PC-9 (cell line): ENCODE data around the gene ELAVL3. TPM values are rescaled to one million over a fixed set of nuclear protein-coding genes. Genes with fewer than 3 reads are reported as not detected.

Experiments
- BruUV-seq: library from RNA; stranded (reverse); fragments of 400-500 nt; replicated peaks from 2 replicates; lab custom pipeline; 2021; lab: Mats Ljungman, UMichigan
- CTCF ChIA-PET: fragments of 300-600 bp; sonication (Branson Sonifier 250); formaldehyde crosslinking; loops from one replicate; lab custom pipeline; 2022; ENCODE audit warnings: antibody characterized with exemption; lab: Charles Lee
- POLR2A ChIA-PET: fragments of 300-600 bp; sonication (Branson Sonifier 250); formaldehyde crosslinking; loops from one replicate; lab custom pipeline; 2022; ENCODE audit warnings: antibody characterized with exemption; ENCODE audit not compliant: unreplicated experiment; lab: Charles Lee
- DNase-seq, 2 experiments: peaks; one replicate each; pipeline versions ENCODE4 v3.0.0 to v3.0.0-alpha.2; 2015 to 2022; ENCODE audit warnings: mixed read lengths in 1 of 2
- H2AFZ ChIP-seq: fragments of 200-600 bp; sonication (generic); 2 replicates; pipeline ENCODE4 v1.8.1; 2017; ENCODE audit warnings: antibody characterized with exemption
- H3F3A ChIP-seq: fragments of 200-600 bp; sonication (generic); 2 replicates; pipeline ENCODE4 v1.8.1; 2017; ENCODE audit warnings: antibody characterized with exemption, mild to moderate bottlenecking, low read depth; ENCODE audit not compliant: insufficient read depth
- H3K27ac ChIP-seq: fragments of 200-600 bp; sonication (generic); 2 replicates; pipeline ENCODE4 v1.6.1; 2016; ENCODE audit warnings: mixed run types
- H3K27me3 ChIP-seq: fragments of 200-600 bp; sonication (generic); 2 replicates; pipeline ENCODE4 v1.6.1; 2016; ENCODE audit warnings: low read depth, mixed run types; ENCODE audit not compliant: insufficient read depth
- H3K36me3 ChIP-seq: fragments of 200-600 bp; sonication (generic); 2 replicates; pipeline ENCODE4 v1.6.1; 2016; ENCODE audit warnings: low read depth, mixed run types
- H3K4me1 ChIP-seq: fragments of 200-600 bp; sonication (generic); replicated peaks from 2 replicates; pipeline ENCODE4 v1.6.1; 2016; ENCODE audit warnings: mixed run types; ENCODE audit not compliant: insufficient read depth
- H3K4me2 ChIP-seq: fragments of 200-600 bp; sonication (generic); 2 replicates; pipeline ENCODE4 v1.6.1; 2017; ENCODE audit warnings: mixed run types
- H3K4me3 ChIP-seq: fragments of 200-600 bp; sonication (generic); 2 replicates; pipeline ENCODE4 v1.6.1; 2016; ENCODE audit warnings: mixed run types
- H3K79me2 ChIP-seq: fragments of 200-600 bp; sonication (generic); 2 replicates; pipeline ENCODE4 v1.6.1; 2017; ENCODE audit warnings: low read depth, mixed run types
- H3K9me2 ChIP-seq: fragments of 200-600 bp; sonication (generic); 2 replicates; pipeline ENCODE4 v1.8.1; 2017; ENCODE audit warnings: mild to moderate bottlenecking; ENCODE audit not compliant: insufficient read depth
- H3K9me3 ChIP-seq: fragments of 200-600 bp; sonication (generic); 2 replicates; pipeline ENCODE4 v1.8.1; 2016; ENCODE audit warnings: low read depth; ENCODE audit not compliant: insufficient read depth
- H4K20me1 ChIP-seq: fragments of 200-600 bp; sonication (generic); 2 replicates; pipeline ENCODE4 v1.8.1; 2017; ENCODE audit not compliant: insufficient read depth
- EZH2 ChIP-seq: fragments of 200-600 bp; sonication (generic); IDR thresholded peaks from 2 replicates; pipeline ENCODE4 v1.8.0; 2017; ENCODE audit warnings: antibody characterized with exemption, low read depth
- intact Hi-C: fragments of 100-400 bp; cut with micrococcal nuclease; formaldehyde crosslinking; loops from one replicate; pipeline ENCODE4 v1.10.0; 2022; ENCODE audit not compliant: unreplicated experiment
- total RNA-seq: library from RNA; stranded (reverse); gene quantifications from 2 replicates; pipeline ENCODE4 v1.2.3, GENCODE V29; 2021
- TF ChIP-seq, protein P1 (sequence below): fragments of 200-600 bp; sonication (generic); conservative IDR thresholded peaks from 2 replicates; pipeline ENCODE4 v1.6.1; 2017; ENCODE audit warnings: mixed run types, antibody characterized with exemption, mild to moderate bottlenecking, moderate library complexity

ELAVL3 gene
- total RNA-seq, 1 experiment from 2014 or later: not detected

GRCh38 chr19:11506101-11506555 lies 25.3 kb upstream of the ELAVL3 start:
- intact Hi-C loops: loop anchor here (5.0 kb wide), 1 partner anchor 136 kb away; no protein-coding TSS in a partner anchor
- Histone ChIP-seq H3K4me3 (peak overlapping the region; percentile 81), H4K20me1 (no peaks in the 10 kb centered on the region), H3K4me1 (peaks cover 11% of the 10 kb centered on the region), H3K79me2 (peaks cover 11% of the 10 kb centered on the region; the same call in 1 of the 2 replicates), H3K9me2 (no peaks in the 10 kb centered on the region), H3K36me3 (no peaks in the 10 kb centered on the region), H3K9me3 (no peaks in the 10 kb centered on the region), H3K27me3 (no peaks in the 10 kb centered on the region), H3F3A (peaks cover 8% of the 10 kb centered on the region; the same call in 1 of the 2 replicates), H3K4me2 (peak overlapping the region; percentile 99), H3K27ac (no peak overlapping the region), H2AFZ (peak overlapping the region; percentile 74; the same call in 1 of the 2 replicates)
- ChIA-PET CTCF (no interaction called here), POLR2A (interaction anchor here (0.6 kb wide), 1 partner anchor 84 kb away, joined by 5 read pairs; no protein-coding TSS in a partner anchor)
- no peak for DNase-seq
- BruUV-seq: TSS peak; percentile 58
- TF ChIP-seq EZH2: no peak
- TF ChIP-seq, protein P1, sequence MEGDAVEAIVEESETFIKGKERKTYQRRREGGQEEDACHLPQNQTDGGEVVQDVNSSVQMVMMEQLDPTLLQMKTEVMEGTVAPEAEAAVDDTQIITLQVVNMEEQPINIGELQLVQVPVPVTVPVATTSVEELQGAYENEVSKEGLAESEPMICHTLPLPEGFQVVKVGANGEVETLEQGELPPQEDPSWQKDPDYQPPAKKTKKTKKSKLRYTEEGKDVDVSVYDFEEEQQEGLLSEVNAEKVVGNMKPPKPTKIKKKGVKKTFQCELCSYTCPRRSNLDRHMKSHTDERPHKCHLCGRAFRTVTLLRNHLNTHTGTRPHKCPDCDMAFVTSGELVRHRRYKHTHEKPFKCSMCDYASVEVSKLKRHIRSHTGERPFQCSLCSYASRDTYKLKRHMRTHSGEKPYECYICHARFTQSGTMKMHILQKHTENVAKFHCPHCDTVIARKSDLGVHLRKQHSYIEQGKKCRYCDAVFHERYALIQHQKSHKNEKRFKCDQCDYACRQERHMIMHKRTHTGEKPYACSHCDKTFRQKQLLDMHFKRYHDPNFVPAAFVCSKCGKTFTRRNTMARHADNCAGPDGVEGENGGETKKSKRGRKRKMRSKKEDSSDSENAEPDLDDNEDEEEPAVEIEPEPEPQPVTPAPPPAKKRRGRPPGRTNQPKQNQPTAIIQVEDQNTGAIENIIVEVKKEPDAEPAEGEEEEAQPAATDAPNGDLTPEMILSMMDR: no peak

- intact Hi-C loops: loop anchor here (1.0 to 5.0 kb wide), 3 partner anchors 23 to 137 kb away; partner anchors contain the start of gene ELOF1
- no peaks in the 10 kb centered on the region for H3K27me3 ChIP-seq
- peaks cover 11% of the 10 kb centered on the region for H3K4me1 ChIP-seq
- peaks cover 8% of the 10 kb centered on the region; the same call in 1 of the 2 replicates for H3F3A ChIP-seq
- no TSS peak for BruUV-seq
- ChIA-PET CTCF (no interaction called here), POLR2A (interaction anchor here (0.6 kb wide), 1 partner anchor 84 kb away, joined by 5 read pairs; no protein-coding TSS in a partner anchor)
- H3K9me2 ChIP-seq: no peaks in the 10 kb centered on the region
- TF ChIP-seq, protein P1: no peak
- no peak for TF ChIP-seq EZH2
- no peaks in the 10 kb centered on the region for H4K20me1 ChIP-seq
- H3K27ac ChIP-seq: peak within 1 kb of the TSS; percentile 67
- H3K4me2 ChIP-seq: peak within 1 kb of the TSS; percentile 99
- H2AFZ ChIP-seq: peak within 1 kb of the TSS; percentile 78
- DNase-seq: peak; percentile 85 to 92
- H3K4me3 ChIP-seq: peak within 1 kb of the TSS; percentile 81
- H3K79me2 ChIP-seq: peaks cover 11% of the 10 kb centered on the region; the same call in 1 of the 2 replicates
- no peaks in the 10 kb centered on the region for H3K36me3 ChIP-seq
- no peaks in the 10 kb centered on the region for H3K9me3 ChIP-seq
Measured at GRCh38 chr19:11505504-11506100, 24.8 kb upstream of the ELAVL3 start, which contains the start of gene ZNF653. TSS of gene ZNF653 (minus strand) at chr19:11505839. CDS start at chr19:11505786, 53 bp downstream.

DNA sequence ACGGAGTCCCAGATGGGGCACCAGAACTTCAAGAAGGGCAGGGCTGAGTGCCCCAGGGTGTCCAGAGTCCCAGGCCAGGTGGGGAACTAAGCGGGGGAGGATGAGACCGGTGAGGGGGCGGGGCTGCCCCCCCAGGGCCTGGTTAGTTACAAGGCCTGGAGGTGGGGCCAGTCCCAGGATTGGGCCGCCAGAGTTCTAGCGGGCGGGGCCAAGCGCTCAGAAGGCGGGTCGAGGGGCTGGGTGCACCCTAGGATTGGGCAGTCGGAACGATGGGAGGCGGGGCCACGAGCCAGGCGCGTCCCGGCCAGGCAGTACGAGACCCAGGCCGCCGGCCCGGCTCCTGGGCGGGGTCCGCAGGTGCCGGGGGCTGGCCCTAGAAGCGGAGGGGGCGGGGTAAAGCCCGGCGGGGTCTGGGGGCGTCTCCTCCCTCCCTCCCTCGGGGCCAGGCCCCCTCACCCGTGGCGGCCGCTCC lies 24.2 kb upstream of the ELAVL3 start:
- Histone ChIP-seq H3F3A (peaks cover 8% of the 10 kb centered on the region; the same call in 1 of the 2 replicates), H3K9me2 (no peaks in the 10 kb centered on the region)
- CTCF ChIA-PET: no interaction called here

More for the DNA sequence above, 24.2 kb upstream of the ELAVL3 start:
- H2AFZ ChIP-seq: peak overlapping the region; percentile 78
- intact Hi-C loops: loop anchor here (1.0 to 5.0 kb wide), 3 partner anchors 23 to 137 kb away; partner anchors contain the start of gene ELOF1
- H4K20me1 ChIP-seq: no peaks in the 10 kb centered on the region
- peak overlapping the region; percentile 67 for H3K27ac ChIP-seq
- DNase-seq: peak; percentile 91 to 99
- peak overlapping the region; percentile 99 for H3K4me2 ChIP-seq
- peaks cover 11% of the 10 kb centered on the region for H3K4me1 ChIP-seq
- no peaks in the 10 kb centered on the region for H3K27me3 ChIP-seq
- H3K4me3 ChIP-seq: peak overlapping the region; percentile 81
- POLR2A ChIA-PET: no interaction called here
- H3K79me2 ChIP-seq: peaks cover 11% of the 10 kb centered on the region; the same call in 1 of the 2 replicates
- H3K36me3 ChIP-seq: no peaks in the 10 kb centered on the region
- no peaks in the 10 kb centered on the region for H3K9me3 ChIP-seq
- no TSS peak for BruUV-seq
- TF ChIP-seq, protein P1: no peak
- TF ChIP-seq EZH2: no peak
